ENCODE results near the gene UPK3A. TPM values are rescaled to one million over a fixed set of nuclear protein-coding genes. Genes with fewer than 3 reads are reported as not detected.

UPK3A gene
- total RNA-seq, 1 donor from 2014 or later, result 0.29 TPM

GRCh38 chr22:45262195-45262930 is 22.4 kb upstream of the UPK3A start:
- H3K27me3 Mint-ChIP-seq, result peaks cover 10% of the 10 kb centered on the region
- H3K36me3 Mint-ChIP-seq, result no peaks in the 10 kb centered on the region
- no peak overlapping the region for H3K4me3 Mint-ChIP-seq
- no peak for DNase-seq (ENCODE audit: extremely low spot score, unreplicated experiment)
- TF ChIP-seq CTCF (conservative IDR thresholded peaks at IDR 0.05), result no peak
- H3K4me1 Mint-ChIP-seq (ENCODE audit: unreplicated experiment), result peaks cover 8% of the 10 kb centered on the region
- no peak overlapping the region for H3K27ac Mint-ChIP-seq
- H3K9me3 Mint-ChIP-seq, result no peaks in the 10 kb centered on the region

DNA sequence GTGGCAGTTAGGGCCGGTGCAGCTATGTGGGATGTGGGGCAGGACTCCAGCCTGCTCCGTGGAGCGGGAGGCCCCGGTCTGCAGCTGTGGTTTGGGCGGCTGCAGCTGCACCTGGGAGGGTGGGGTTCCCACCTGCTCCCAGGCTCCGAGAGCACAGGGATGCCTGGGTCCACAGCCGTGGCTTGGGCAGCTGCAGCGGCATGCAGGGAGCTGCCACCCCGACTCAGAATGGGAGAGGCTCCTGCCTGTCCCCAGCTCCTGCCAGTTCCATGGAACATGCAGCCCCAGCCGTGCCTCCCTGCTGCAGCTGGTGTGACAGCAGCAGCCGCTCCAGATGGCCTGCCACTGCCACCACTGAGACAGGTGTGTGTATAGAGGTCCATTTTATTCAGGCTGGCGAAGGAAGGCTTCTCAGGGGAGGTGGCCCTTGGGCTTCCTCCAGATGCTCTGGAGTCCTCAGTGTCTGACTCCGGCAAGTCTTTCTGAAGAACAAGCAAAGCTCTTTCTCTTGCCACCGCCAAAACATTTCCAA is 21.8 kb upstream of the UPK3A start:
- peaks cover 8% of the 10 kb centered on the region for H3K4me1 Mint-ChIP-seq (ENCODE audit: unreplicated experiment)
- H3K27ac Mint-ChIP-seq, result no peak overlapping the region
- no peak for TF ChIP-seq CTCF (conservative IDR thresholded peaks at IDR 0.05)
- H3K9me3 Mint-ChIP-seq, result no peaks in the 10 kb centered on the region
- H3K27me3 Mint-ChIP-seq, result peaks cover 10% of the 10 kb centered on the region
- no peaks in the 10 kb centered on the region for H3K36me3 Mint-ChIP-seq
- DNase-seq (ENCODE audit: extremely low spot score, unreplicated experiment), result no peak
- H3K4me3 Mint-ChIP-seq, result no peak overlapping the region

DNA sequence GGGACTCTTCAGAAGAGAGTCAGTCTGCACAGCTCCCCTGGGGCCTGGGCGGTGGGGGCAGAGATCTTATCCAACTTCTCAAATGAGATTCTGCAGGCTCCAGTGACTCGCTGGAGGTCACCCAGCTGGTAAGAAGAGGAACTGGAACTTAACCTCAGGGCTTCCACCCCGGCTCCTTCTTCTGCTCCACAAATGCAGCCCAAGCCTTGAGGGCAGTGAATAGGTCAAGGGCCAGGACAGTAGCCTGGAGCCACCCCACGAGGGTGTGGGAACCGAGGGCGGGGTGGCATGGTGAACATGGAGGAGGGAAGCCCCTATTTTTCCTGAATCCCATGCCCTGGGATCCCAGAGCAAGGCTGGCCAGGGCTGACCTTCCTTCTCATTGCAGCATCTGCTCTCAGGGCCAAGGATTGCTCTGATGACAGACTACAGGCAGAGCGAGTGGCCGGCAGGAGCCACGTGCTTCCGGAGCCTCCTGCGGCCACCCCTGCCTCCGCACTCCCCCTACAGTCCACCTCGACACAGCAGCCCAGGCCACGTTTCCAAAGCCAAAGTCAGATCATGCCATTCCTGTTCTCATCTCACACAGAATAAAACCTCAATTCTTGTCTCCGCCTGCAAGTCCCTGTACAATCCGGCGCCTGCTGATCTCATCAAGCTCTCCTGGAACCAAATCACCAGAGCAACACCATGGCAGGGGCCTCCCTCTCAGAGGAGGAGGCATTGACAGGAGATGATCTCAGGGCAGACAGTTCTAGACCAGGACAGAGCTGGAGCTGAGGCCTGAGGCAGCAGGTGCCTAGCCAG is 21.1 kb upstream of the UPK3A start:
- H3K27ac Mint-ChIP-seq, result no peak overlapping the region
- TF ChIP-seq CTCF (conservative IDR thresholded peaks at IDR 0.05), result peak; percentile 79
- no peaks in the 10 kb centered on the region for H3K36me3 Mint-ChIP-seq
- no peaks in the 10 kb centered on the region for H3K9me3 Mint-ChIP-seq
- no peak for DNase-seq (ENCODE audit: extremely low spot score, unreplicated experiment)
- peak overlapping the region; percentile 37 for H3K4me3 Mint-ChIP-seq
- peaks cover 8% of the 10 kb centered on the region for H3K4me1 Mint-ChIP-seq (ENCODE audit: unreplicated experiment)
- peaks cover 10% of the 10 kb centered on the region for H3K27me3 Mint-ChIP-seq

DNA sequence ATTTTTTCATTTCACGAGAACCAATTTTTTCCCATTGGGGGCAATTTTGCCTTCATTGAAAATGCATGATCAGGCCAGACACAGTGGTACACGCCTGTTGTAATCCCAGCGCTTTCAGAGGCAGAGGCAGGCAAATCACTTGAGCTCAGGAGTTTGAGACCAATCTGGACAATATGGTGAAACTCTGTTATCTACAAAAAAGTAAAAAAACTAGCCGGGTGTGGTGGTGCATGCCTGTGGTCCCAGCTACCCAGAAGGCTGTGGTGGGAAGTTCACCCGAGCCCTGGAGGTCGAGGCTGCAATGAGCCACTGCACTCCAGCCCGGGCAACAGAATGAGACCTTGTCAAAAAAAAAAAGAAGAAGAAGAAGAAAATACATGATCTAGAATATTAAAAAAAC is 19.2 kb upstream of the UPK3A start:
- no peak overlapping the region for H3K4me3 Mint-ChIP-seq
- no peaks in the 10 kb centered on the region for H3K36me3 Mint-ChIP-seq
- DNase-seq (ENCODE audit: extremely low spot score, unreplicated experiment), result no peak
- TF ChIP-seq CTCF (conservative IDR thresholded peaks at IDR 0.05), result no peak
- H3K27ac Mint-ChIP-seq, result no peak overlapping the region
- H3K9me3 Mint-ChIP-seq, result no peaks in the 10 kb centered on the region
- peaks cover 19% of the 10 kb centered on the region for H3K27me3 Mint-ChIP-seq
- H3K4me1 Mint-ChIP-seq (ENCODE audit: unreplicated experiment), result peaks cover 18% of the 10 kb centered on the region

DNA sequence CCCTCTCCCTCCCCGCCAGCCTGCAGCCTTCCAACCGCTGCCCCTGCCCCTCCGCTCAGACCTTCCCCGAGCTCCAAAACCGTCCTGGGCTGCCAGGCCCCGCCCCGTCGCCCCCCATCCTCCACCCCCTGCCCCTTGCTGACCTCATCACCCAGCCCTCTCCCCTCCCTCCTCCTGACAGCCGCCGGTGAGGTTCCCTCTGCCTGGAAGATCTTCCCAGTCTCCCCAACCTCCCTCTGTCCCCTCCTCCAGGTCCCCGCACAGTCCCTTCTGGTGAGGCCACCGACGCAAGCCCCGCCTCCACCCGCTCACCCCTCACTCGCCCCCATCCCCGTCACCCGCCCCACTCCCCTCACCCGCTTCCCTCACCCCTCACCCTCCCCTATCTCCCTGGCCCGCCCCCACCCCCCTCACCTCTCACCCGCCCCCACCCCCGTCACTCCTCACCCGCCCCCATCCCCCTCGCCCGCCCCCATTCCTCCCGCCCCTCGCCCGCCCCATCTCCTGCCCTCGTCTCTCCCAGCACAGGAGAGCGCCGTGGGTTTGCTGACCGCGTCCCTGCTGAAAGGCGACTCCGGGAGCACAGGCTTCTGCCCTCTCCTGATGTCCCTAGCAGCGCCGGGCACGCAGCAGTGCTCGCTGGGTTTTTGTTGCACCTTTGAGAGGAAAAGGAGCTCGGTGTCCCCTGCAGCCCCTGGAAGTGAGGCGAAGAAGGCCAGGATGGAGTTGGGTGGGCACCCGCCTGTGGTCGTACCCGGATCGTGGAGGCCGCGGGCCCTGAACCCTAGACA is 16.4 kb upstream of the UPK3A start:
- peaks cover 31% of the 10 kb centered on the region for H3K4me1 Mint-ChIP-seq (ENCODE audit: unreplicated experiment)
- H3K9me3 Mint-ChIP-seq, result no peaks in the 10 kb centered on the region
- TF ChIP-seq CTCF (conservative IDR thresholded peaks at IDR 0.05), result no peak
- H3K27me3 Mint-ChIP-seq, result peaks cover 17% of the 10 kb centered on the region
- peak overlapping the region; percentile 92 for H3K4me3 Mint-ChIP-seq
- no peaks in the 10 kb centered on the region for H3K36me3 Mint-ChIP-seq
- no peak for DNase-seq (ENCODE audit: extremely low spot score, unreplicated experiment)
- peak overlapping the region; percentile 56 for H3K27ac Mint-ChIP-seq

Measured in type B pancreatic cell (in vitro differentiated cells).